HG03571 (cell line): ENCODE results near the gene ANKRD66.

ENCODE experiments used
- ATAC-seq: cut with Tn5 transposase; IDR thresholded peaks from one replicate; pipeline ENCODE4 v1.9.1; 2021; ENCODE audit not compliant: unreplicated experiment

Gene ANKRD66

GRCh38 chr6:46789434-46790354, 43.0 kb downstream of the ANKRD66 start:
- no peak for ATAC-seq

- no peak for ATAC-seq
Observed at GRCh38 chr6:46790355-46790874, 43.7 kb downstream of the ANKRD66 start.

- no peak for ATAC-seq
Observed at GRCh38 chr6:46792635-46793034, 45.9 kb downstream of the ANKRD66 start.

- ATAC-seq = no peak
Observed at GRCh38 chr6:46793138-46793537, 46.4 kb downstream of the ANKRD66 start, which contains the start of gene MEP1A. Gene MEP1A (plus strand): TSS chr6:46793389. CDS start chr6:46793399, 10 bp downstream.

GRCh38 chr6:46794068-46794467, 47.3 kb downstream of the ANKRD66 start:
- ATAC-seq = no peak

- no peak for ATAC-seq
Observed at GRCh38 chr6:46795816-46796215, 49.1 kb downstream of the ANKRD66 start.

- no peak for ATAC-seq
Observed at GRCh38 chr6:46796848-46797580, 50.3 kb downstream of the ANKRD66 start.

GRCh38 chr6:46799657-46800056, 52.9 kb downstream of the ANKRD66 start:
- no peak for ATAC-seq

- ATAC-seq = no peak
Observed at GRCh38 chr6:46808806-46809205, 62.1 kb downstream of the ANKRD66 start.
